ENCODE measurements around the gene PLCL2.
"Not testable (repeated sequence)": the region's sequence is repeated elsewhere in the genome, so short reads cannot be mapped to it uniquely, and the experiment has no call there.

The PLCL2 gene

DNA sequence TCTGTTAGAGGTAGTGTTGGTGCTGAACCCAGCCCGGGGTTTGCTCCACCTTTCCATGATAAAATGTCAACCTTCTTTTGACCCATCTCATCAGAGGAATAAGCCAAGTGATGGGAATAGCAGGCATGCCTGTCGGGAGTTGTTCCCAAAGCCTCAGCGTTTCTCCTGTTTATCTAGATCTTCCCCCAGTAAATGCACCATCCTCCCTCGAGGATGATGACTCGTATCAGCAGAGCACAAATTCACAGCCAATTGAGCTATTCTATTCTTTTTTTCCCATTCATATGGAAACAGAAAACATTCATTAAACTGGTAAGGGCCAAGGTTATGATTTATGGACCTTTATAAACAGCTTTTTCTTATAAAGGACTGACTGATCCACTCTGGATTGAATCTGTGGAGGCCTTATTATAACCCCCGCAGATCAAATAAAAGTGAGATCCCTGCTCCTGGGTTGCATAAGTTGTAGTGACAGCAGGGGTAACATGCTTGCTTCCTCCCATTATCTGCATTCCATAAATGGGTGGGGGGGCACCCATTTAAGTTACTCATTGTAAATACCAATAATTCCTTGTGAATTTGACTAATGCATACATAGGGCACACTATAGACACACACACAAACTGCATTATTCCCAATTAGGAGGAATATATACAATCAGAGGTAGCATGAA, 207.3 kb downstream of the PLCL2 start:
- TF ChIP-seq, protein P1, sequence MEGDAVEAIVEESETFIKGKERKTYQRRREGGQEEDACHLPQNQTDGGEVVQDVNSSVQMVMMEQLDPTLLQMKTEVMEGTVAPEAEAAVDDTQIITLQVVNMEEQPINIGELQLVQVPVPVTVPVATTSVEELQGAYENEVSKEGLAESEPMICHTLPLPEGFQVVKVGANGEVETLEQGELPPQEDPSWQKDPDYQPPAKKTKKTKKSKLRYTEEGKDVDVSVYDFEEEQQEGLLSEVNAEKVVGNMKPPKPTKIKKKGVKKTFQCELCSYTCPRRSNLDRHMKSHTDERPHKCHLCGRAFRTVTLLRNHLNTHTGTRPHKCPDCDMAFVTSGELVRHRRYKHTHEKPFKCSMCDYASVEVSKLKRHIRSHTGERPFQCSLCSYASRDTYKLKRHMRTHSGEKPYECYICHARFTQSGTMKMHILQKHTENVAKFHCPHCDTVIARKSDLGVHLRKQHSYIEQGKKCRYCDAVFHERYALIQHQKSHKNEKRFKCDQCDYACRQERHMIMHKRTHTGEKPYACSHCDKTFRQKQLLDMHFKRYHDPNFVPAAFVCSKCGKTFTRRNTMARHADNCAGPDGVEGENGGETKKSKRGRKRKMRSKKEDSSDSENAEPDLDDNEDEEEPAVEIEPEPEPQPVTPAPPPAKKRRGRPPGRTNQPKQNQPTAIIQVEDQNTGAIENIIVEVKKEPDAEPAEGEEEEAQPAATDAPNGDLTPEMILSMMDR (IDR thresholded peaks at IDR 0.05; ENCODE audit: insufficient read depth, missing control alignments) = no peak
- no peak for FAIRE-seq
- DNase-seq (ENCODE audit: insufficient read length, low spot score) = no peak

GRCh38 chr3:17092583-17092933, 207.8 kb downstream of the PLCL2 start:
- FAIRE-seq (no peak), DNase-seq (ENCODE audit: insufficient read length, low spot score) (no peak)
- TF ChIP-seq, protein P1 (IDR thresholded peaks at IDR 0.05; ENCODE audit: insufficient read depth, missing control alignments) = no peak

GRCh38 chr3:17094551-17094950, 209.8 kb downstream of the PLCL2 start:
- TF ChIP-seq, protein P1 (IDR thresholded peaks at IDR 0.05; ENCODE audit: insufficient read depth, missing control alignments) = no peak
- FAIRE-seq (no peak), DNase-seq (ENCODE audit: insufficient read length, low spot score) (no peak)

- DNase-seq (ENCODE audit: insufficient read length, low spot score) (no peak), FAIRE-seq (no peak)
- TF ChIP-seq, protein P1 (IDR thresholded peaks at IDR 0.05; ENCODE audit: insufficient read depth, missing control alignments) = no peak
Measured at GRCh38 chr3:17103579-17103978, 218.8 kb downstream of the PLCL2 start.

DNA sequence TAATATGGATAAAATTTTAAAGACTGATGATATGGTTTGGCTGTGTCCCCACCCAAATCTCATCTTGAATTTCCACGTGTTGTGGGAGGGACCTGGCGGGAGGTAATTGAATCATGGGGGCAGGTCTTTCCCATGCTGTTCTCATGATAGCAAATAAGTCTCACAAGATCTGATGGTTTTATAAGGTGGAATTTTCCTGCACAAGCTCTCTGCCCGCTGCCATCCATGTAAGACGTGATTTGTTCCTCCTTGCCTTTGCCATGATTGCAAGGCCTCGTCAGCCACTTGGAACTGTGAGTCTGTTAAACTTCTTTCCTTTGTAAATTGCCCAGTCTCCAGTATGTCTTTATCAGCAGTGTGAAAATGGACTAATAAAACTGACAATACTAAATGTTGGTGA, 222.0 kb downstream of the PLCL2 start:
- FAIRE-seq; DNase-seq (ENCODE audit: insufficient read length, low spot score): not testable (repeated sequence)

GRCh38 chr3:17110660-17111396, 226.1 kb downstream of the PLCL2 start:
- DNase-seq (ENCODE audit: insufficient read length, low spot score) (no peak), FAIRE-seq (no peak)
- TF ChIP-seq, protein P1 (IDR thresholded peaks at IDR 0.05; ENCODE audit: insufficient read depth, missing control alignments) = no peak

- FAIRE-seq (no peak), DNase-seq (ENCODE audit: insufficient read length, low spot score) (no peak)
- TF ChIP-seq, protein P1 (IDR thresholded peaks at IDR 0.05; ENCODE audit: insufficient read depth, missing control alignments) = no peak
Measured at GRCh38 chr3:17111586-17111985, 226.8 kb downstream of the PLCL2 start.

Data from D721Med (cell line).